ENCODE measurements around the gene HSPA8. TPM values are rescaled to one million over a fixed set of nuclear protein-coding genes. Genes with fewer than 3 reads are reported as not detected.

HSPA8 gene
- total RNA-seq, 2 experiments from 2014 or later = 1,029 to 1,909 TPM

DNA sequence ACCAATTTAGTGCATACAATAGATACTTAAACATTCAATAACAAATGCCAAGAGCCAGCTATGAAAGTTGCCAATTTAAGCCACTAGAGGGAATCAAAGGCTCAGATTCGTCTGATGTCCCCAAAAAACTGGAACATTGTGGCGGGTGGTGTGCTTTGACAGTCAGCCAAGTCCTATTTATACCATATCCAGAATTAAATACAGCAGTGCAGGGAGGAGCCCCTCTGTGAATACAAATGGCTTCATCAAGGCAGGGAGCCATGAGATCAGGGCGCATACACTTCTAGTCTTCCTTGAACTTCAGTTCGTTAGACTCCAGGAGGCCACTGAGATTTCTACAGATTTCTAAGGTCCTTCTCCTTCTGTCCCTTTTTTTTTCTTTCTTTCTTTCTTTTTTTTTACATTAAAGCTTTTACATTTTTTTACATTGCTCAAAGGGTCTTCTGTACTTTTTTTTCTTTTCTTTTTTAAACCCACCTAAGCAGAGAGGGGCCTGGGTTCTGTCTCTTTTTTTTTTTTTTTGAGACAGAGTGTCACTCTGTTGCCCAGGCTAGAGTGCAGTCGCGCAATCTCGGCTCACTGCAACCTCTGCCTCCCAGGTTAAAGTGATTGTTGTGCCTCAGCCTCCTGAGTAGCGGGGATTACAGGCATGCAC is 41.5 kb upstream of the HSPA8 start:
- ChIA-PET POLR2A (interaction anchor here (0.6 kb wide), 2 partner anchors 34 to 234 kb away, joined by 3 to 7 read pairs; no protein-coding TSS in a partner anchor), CTCF (ENCODE audit: unreplicated experiment) (no interaction called here)
- Histone ChIP-seq H3K27ac (ENCODE audit: low read depth, low read length, poor library complexity, severe bottlenecking) (no peak overlapping the region), H3K9me2 (ENCODE audit: insufficient read depth, low read length) (no peaks in the 10 kb centered on the region), H3K4me3 (ENCODE audit: low read depth, low read length, poor library complexity, severe bottlenecking) (no peak overlapping the region), H3K4me1 (ENCODE audit: insufficient read depth, low read length, poor library complexity, severe bottlenecking) (no peaks in the 10 kb centered on the region), H3K36me3 (ENCODE audit: insufficient read depth, low read length) (no peaks in the 10 kb centered on the region), H4K20me1 (ENCODE audit: insufficient read depth, low read length) (no peaks in the 10 kb centered on the region), H3K4me2 (ENCODE audit: low read length) (no peak overlapping the region), H2AFZ (ENCODE audit: low read length) (no peak overlapping the region), H3K9me3 (ENCODE audit: low read length) (no peaks in the 10 kb centered on the region), H3K79me2 (ENCODE audit: insufficient read depth, low read depth, low read length) (no peaks in the 10 kb centered on the region)
- peak; percentile 51 for DNase-seq (ENCODE audit: low spot score)
- TF ChIP-seq, protein P1, sequence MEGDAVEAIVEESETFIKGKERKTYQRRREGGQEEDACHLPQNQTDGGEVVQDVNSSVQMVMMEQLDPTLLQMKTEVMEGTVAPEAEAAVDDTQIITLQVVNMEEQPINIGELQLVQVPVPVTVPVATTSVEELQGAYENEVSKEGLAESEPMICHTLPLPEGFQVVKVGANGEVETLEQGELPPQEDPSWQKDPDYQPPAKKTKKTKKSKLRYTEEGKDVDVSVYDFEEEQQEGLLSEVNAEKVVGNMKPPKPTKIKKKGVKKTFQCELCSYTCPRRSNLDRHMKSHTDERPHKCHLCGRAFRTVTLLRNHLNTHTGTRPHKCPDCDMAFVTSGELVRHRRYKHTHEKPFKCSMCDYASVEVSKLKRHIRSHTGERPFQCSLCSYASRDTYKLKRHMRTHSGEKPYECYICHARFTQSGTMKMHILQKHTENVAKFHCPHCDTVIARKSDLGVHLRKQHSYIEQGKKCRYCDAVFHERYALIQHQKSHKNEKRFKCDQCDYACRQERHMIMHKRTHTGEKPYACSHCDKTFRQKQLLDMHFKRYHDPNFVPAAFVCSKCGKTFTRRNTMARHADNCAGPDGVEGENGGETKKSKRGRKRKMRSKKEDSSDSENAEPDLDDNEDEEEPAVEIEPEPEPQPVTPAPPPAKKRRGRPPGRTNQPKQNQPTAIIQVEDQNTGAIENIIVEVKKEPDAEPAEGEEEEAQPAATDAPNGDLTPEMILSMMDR (conservative IDR thresholded peaks at IDR 0.05; ENCODE audit: low read length) = peak; percentile 80
- no peak for TF ChIP-seq EZH2phosphoT487 (IDR thresholded peaks at IDR 0.05; ENCODE audit: borderline replicate concordance, low read depth, low read length)
- BruUV-seq (replicated peaks) = no TSS peak
- intact Hi-C loops (cut with micrococcal nuclease; ENCODE audit: unreplicated experiment) = loop anchor here (2.0 kb wide), 1 partner anchor 375 kb away; no protein-coding TSS in a partner anchor

- CTCF ChIA-PET (ENCODE audit: unreplicated experiment) = interaction anchor here (0.6 kb wide), 1 partner anchor 10 kb away, joined by 3 read pairs; no protein-coding TSS in a partner anchor
- no TSS peak for BruUV-seq (replicated peaks)
- no peak overlapping the region for H3K27ac ChIP-seq (ENCODE audit: low read depth, low read length, poor library complexity, severe bottlenecking)
These were observed 38.6 kb upstream of the HSPA8 start for GRCh38 chr11:123100379-123101085.

More at GRCh38 chr11:123100379-123101085, 38.6 kb upstream of the HSPA8 start:
- POLR2A ChIA-PET = interaction anchor here (0.6 to 0.7 kb wide), 3 partner anchors 33 to 213 kb away, joined by 3 read pairs; no protein-coding TSS in a partner anchor
- Histone ChIP-seq H3K9me3 (ENCODE audit: low read length) (no peaks in the 10 kb centered on the region), H2AFZ (ENCODE audit: low read length) (no peak overlapping the region), H3K36me3 (ENCODE audit: insufficient read depth, low read length) (no peaks in the 10 kb centered on the region), H4K20me1 (ENCODE audit: insufficient read depth, low read length) (no peaks in the 10 kb centered on the region), H3K79me2 (ENCODE audit: insufficient read depth, low read depth, low read length) (no peaks in the 10 kb centered on the region), H3K4me2 (ENCODE audit: low read length) (no peak overlapping the region), H3K9me2 (ENCODE audit: insufficient read depth, low read length) (no peaks in the 10 kb centered on the region), H3K4me3 (ENCODE audit: low read depth, low read length, poor library complexity, severe bottlenecking) (no peak overlapping the region), H3K4me1 (ENCODE audit: insufficient read depth, low read length, poor library complexity, severe bottlenecking) (no peaks in the 10 kb centered on the region)
- TF ChIP-seq EZH2phosphoT487 (IDR thresholded peaks at IDR 0.05; ENCODE audit: borderline replicate concordance, low read depth, low read length) = no peak
- TF ChIP-seq, protein P1 (conservative IDR thresholded peaks at IDR 0.05; ENCODE audit: low read length) = no peak
- intact Hi-C loops (cut with micrococcal nuclease; ENCODE audit: unreplicated experiment) = no loop called here
- DNase-seq (ENCODE audit: low spot score) = no peak

Data from OCI-LY7 (cell line).